GM12891 (cell line): Measurements from ENCODE around the gene REM2.

Experiments
- PAX5 ChIP-seq: IDR thresholded peaks from 2 replicates; pipeline ENCODE4 v1.6.1; 2011; ENCODE audit warnings: low read length, moderate library complexity, mild to moderate bottlenecking; ENCODE audit not compliant: insufficient read depth, severe bottlenecking
- POLR2A ChIP-seq: IDR thresholded peaks from 2 replicates; pipeline ENCODE4 v1.6.1; 2011; ENCODE audit warnings: low read depth, low read length, control low read depth
- POLR2AphosphoS5 ChIP-seq: IDR thresholded peaks from 2 replicates; pipeline ENCODE4 v1.6.1; 2011; ENCODE audit warnings: low read depth, low read length, control low read depth
- SPI1 ChIP-seq: IDR thresholded peaks from 2 replicates; pipeline ENCODE4 v1.6.1; 2011; ENCODE audit warnings: low read depth, low read length, control low read depth
- TAF1 ChIP-seq: IDR thresholded peaks from 2 replicates; pipeline ENCODE4 v1.6.1; 2011; ENCODE audit warnings: low read depth, low read length, control low read depth

GRCh38 chr14:22865424-22866405 is 17.3 kb upstream of the REM2 start:
- TF ChIP-seq POLR2AphosphoS5, result no peak
- no peak for TF ChIP-seq TAF1
- TF ChIP-seq POLR2A, result no peak
- TF ChIP-seq SPI1, result no peak
- no peak for TF ChIP-seq PAX5
